GM12865 (cell line): ENCODE measurements around the gene NFATC1.

Experiments used
- DNase-seq: peaks from one replicate; pipeline ENCODE4 v3.0.0; 2010; ENCODE audit warnings: low read depth
- H3K4me3 ChIP-seq: 2 replicates; pipeline ENCODE4 v1.5.1; 2011; ENCODE audit warnings: mild to moderate bottlenecking, low read depth, low read length, control low read depth
- CTCF ChIP-seq: IDR thresholded peaks from 2 replicates; pipeline ENCODE4 v1.5.1; 2011; ENCODE audit warnings: low read length, control low read depth, low read depth, inconsistent platforms; ENCODE audit not compliant: insufficient read depth; ENCODE audit errors: missing control alignments

NFATC1 gene

GRCh38 chr18:79493801-79494211 is 98.1 kb downstream of the NFATC1 start:
- no peak for TF ChIP-seq CTCF
- DNase-seq = no peak
- H3K4me3 ChIP-seq = no peak overlapping the region

GRCh38 chr18:79494936-79495335 is 99.2 kb downstream of the NFATC1 start:
- DNase-seq = no peak
- H3K4me3 ChIP-seq = no peak overlapping the region
- TF ChIP-seq CTCF = no peak

- H3K4me3 ChIP-seq = no peak overlapping the region
- no peak for DNase-seq
- TF ChIP-seq CTCF = no peak
These were observed 99.9 kb downstream of the NFATC1 start for GRCh38 chr18:79495591-79496071.

- no peak for DNase-seq
- H3K4me3 ChIP-seq = no peak overlapping the region
- TF ChIP-seq CTCF = no peak
These were observed 100.7 kb downstream of the NFATC1 start for GRCh38 chr18:79496237-79496977.

GRCh38 chr18:79496978-79497637 is 101.4 kb downstream of the NFATC1 start:
- no peak for TF ChIP-seq CTCF
- DNase-seq = no peak
- H3K4me3 ChIP-seq = no peak overlapping the region

GRCh38 chr18:79497638-79498081 is 101.9 kb downstream of the NFATC1 start:
- H3K4me3 ChIP-seq = no peak overlapping the region
- TF ChIP-seq CTCF = no peak
- no peak for DNase-seq
